22Rv1 (cell line): ENCODE data around the gene TMEM38B.

Experiments used
- ZFX ChIP-seq: fragments of 450-650 bp; IDR thresholded peaks from 2 replicates; pipeline ENCODE4 v1.6.1; 2017; ENCODE audit warnings: antibody characterized with exemption, borderline replicate concordance
- TF ChIP-seq, protein P1 (sequence below): fragments of 450-650 bp; IDR thresholded peaks from 2 replicates; pipeline ENCODE4 v1.5.1; 2017; ENCODE audit warnings: mild to moderate bottlenecking

DNA sequence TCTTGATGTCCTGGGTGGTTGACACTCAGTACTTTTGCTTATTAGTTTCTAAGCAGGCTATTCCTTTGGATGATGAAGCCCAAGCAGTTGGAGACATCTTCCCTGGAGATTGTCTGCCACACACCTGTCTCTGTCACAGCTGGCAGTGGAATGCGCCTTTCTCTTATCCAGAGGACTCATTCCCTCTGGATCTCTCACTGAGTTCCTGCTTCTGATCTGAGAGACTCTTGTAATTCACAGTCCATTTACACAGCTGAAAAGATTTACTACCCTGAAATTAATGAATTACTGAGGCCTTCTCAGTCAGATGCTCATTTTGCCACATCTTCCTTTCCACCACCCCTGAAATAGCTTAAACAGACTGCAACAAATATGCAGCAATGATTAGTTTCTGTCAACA lies 16.2 kb upstream of the TMEM38B start:
- TF ChIP-seq, protein P1, sequence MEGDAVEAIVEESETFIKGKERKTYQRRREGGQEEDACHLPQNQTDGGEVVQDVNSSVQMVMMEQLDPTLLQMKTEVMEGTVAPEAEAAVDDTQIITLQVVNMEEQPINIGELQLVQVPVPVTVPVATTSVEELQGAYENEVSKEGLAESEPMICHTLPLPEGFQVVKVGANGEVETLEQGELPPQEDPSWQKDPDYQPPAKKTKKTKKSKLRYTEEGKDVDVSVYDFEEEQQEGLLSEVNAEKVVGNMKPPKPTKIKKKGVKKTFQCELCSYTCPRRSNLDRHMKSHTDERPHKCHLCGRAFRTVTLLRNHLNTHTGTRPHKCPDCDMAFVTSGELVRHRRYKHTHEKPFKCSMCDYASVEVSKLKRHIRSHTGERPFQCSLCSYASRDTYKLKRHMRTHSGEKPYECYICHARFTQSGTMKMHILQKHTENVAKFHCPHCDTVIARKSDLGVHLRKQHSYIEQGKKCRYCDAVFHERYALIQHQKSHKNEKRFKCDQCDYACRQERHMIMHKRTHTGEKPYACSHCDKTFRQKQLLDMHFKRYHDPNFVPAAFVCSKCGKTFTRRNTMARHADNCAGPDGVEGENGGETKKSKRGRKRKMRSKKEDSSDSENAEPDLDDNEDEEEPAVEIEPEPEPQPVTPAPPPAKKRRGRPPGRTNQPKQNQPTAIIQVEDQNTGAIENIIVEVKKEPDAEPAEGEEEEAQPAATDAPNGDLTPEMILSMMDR: no peak
- no peak for TF ChIP-seq ZFX
